Measurements from ENCODE around the gene KCNV2. TPM values are rescaled to one million over a fixed set of nuclear protein-coding genes. Genes with fewer than 3 reads are reported as not detected.

The KCNV2 gene
- total and polyA plus RNA-seq, 2 experiments from 2014 or later = 0.60 TPM; not detected in 1

DNA sequence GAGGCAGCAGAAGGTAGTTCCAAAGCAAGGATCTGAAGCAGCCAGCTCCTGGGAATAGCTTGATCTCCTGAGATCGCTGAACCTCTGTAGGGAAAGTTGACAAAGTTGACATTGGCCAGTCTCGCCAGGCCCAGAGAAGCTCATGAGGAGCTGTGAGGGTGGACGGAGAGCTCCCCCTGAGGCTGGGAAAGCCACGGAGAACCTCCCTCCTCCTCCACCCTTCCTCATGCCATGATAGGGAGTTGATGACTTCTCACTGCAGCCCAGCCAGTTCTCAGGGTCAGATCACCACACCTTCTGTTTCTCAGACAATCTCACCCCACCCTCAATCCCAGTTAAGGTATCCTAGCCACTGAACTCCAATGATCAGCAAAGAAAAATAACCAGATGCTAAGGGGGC is 30.4 kb upstream of the KCNV2 start:
- H4K20me1 ChIP-seq (replicated peaks; ENCODE audit: insufficient read depth) = no peaks in the 10 kb centered on the region; the same call in 1 of the 2 replicates
- peak overlapping the region; percentile 68 for H3K27ac Mint-ChIP-seq
- no peak overlapping the region for H3K4me3 Mint-ChIP-seq
- no peaks in the 10 kb centered on the region for H3K36me3 Mint-ChIP-seq (ENCODE audit: low read depth)
- H3K4me3 ChIP-seq = no peak overlapping the region
- H3K27ac ChIP-seq (ENCODE audit: low read depth) = no peak overlapping the region
- H3K27me3 Mint-ChIP-seq (ENCODE audit: insufficient read depth, low read depth, poor library complexity) = peaks cover 6% of the 10 kb centered on the region
- DNase-seq (ENCODE audit: low spot score) (peak; percentile 22), ATAC-seq (peak; percentile 56; the same call in 2 of the 3 replicates)
- H3K79me2 ChIP-seq (replicated peaks; ENCODE audit: insufficient read depth) = no peaks in the 10 kb centered on the region
- no peak overlapping the region for H2AFZ ChIP-seq
- peaks cover 6% of the 10 kb centered on the region; the same call in 1 of the 2 replicates for H3K9me2 ChIP-seq (ENCODE audit: insufficient read depth)
- no peaks in the 10 kb centered on the region for H3K27me3 ChIP-seq (ENCODE audit: insufficient read depth)
- no peaks in the 10 kb centered on the region for H3K36me3 ChIP-seq (ENCODE audit: insufficient read depth)
- TF ChIP-seq EZH2 (IDR thresholded peaks at IDR 0.05; ENCODE audit: low read depth, unreplicated experiment) (no peak), CTCF (conservative IDR thresholded peaks at IDR 0.05; ENCODE audit: low read depth in 2 of 2) (peak in 1 of 2 experiments; percentile 29; a peak in 2 of 4 replicates)
- H3K9me3 Mint-ChIP-seq = no peaks in the 10 kb centered on the region
- peaks cover 3% of the 10 kb centered on the region; the same call in 1 of the 2 replicates for H3K4me1 ChIP-seq (ENCODE audit: insufficient read depth)
- no peaks in the 10 kb centered on the region for H3F3A ChIP-seq (replicated peaks; ENCODE audit: low read depth)
- H3K4me2 ChIP-seq = no peak overlapping the region
- peaks cover 2% of the 10 kb centered on the region; the same call in 1 of the 3 replicates for H3K4me1 Mint-ChIP-seq

- H3K4me1 ChIP-seq (ENCODE audit: insufficient read depth) = peaks cover 3% of the 10 kb centered on the region; the same call in 1 of the 2 replicates
- no peaks in the 10 kb centered on the region for H3K36me3 ChIP-seq (ENCODE audit: insufficient read depth)
- H3K9me2 ChIP-seq (ENCODE audit: insufficient read depth) = no peaks in the 10 kb centered on the region
- TF ChIP-seq CREB1 (CRISPR knock-in tag; IDR thresholded peaks at IDR 0.05; ENCODE audit: low read depth) (no peak), ETS1 (IDR thresholded peaks at IDR 0.05) (no peak), CTCF (conservative IDR thresholded peaks at IDR 0.05; ENCODE audit: low read depth in 2 of 2) (no peak), STAT1 (IDR thresholded peaks at IDR 0.05; ENCODE audit: unreplicated experiment) (no peak), NANOG (IDR thresholded peaks at IDR 0.05; ENCODE audit: borderline replicate concordance) (no peak), JUNB (IDR thresholded peaks at IDR 0.05; ENCODE audit: unreplicated experiment) (no peak)
- TF ChIP-seq, protein P1, sequence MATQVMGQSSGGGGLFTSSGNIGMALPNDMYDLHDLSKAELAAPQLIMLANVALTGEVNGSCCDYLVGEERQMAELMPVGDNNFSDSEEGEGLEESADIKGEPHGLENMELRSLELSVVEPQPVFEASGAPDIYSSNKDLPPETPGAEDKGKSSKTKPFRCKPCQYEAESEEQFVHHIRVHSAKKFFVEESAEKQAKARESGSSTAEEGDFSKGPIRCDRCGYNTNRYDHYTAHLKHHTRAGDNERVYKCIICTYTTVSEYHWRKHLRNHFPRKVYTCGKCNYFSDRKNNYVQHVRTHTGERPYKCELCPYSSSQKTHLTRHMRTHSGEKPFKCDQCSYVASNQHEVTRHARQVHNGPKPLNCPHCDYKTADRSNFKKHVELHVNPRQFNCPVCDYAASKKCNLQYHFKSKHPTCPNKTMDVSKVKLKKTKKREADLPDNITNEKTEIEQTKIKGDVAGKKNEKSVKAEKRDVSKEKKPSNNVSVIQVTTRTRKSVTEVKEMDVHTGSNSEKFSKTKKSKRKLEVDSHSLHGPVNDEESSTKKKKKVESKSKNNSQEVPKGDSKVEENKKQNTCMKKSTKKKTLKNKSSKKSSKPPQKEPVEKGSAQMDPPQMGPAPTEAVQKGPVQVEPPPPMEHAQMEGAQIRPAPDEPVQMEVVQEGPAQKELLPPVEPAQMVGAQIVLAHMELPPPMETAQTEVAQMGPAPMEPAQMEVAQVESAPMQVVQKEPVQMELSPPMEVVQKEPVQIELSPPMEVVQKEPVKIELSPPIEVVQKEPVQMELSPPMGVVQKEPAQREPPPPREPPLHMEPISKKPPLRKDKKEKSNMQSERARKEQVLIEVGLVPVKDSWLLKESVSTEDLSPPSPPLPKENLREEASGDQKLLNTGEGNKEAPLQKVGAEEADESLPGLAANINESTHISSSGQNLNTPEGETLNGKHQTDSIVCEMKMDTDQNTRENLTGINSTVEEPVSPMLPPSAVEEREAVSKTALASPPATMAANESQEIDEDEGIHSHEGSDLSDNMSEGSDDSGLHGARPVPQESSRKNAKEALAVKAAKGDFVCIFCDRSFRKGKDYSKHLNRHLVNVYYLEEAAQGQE (IDR thresholded peaks at IDR 0.05; ENCODE audit: unreplicated experiment) = no peak
- H2AFZ ChIP-seq = no peak overlapping the region
- ATAC-seq (no peak), DNase-seq (ENCODE audit: low spot score) (no peak)
- Mint-ChIP-seq H3K36me3 (ENCODE audit: low read depth) (no peaks in the 10 kb centered on the region), H3K4me3 (no peak overlapping the region), H3K4me1 (peaks cover 2% of the 10 kb centered on the region; the same call in 1 of the 3 replicates), H3K27me3 (ENCODE audit: insufficient read depth, low read depth, poor library complexity) (peaks cover 6% of the 10 kb centered on the region), H3K9me3 (no peaks in the 10 kb centered on the region), H3K27ac (no peak overlapping the region)
- no peaks in the 10 kb centered on the region for H3F3A ChIP-seq (replicated peaks; ENCODE audit: low read depth)
- no peaks in the 10 kb centered on the region for H3K27me3 ChIP-seq (ENCODE audit: insufficient read depth)
- H4K20me1 ChIP-seq (replicated peaks; ENCODE audit: insufficient read depth) = no peaks in the 10 kb centered on the region; the same call in 1 of the 2 replicates
- H3K4me3 ChIP-seq = no peak overlapping the region
- no peak overlapping the region for H3K27ac ChIP-seq (ENCODE audit: low read depth)
- no peaks in the 10 kb centered on the region for H3K79me2 ChIP-seq (replicated peaks; ENCODE audit: insufficient read depth)
- no peak overlapping the region for H3K4me2 ChIP-seq
Measured at GRCh38 chr9:2688636-2689035, 28.7 kb upstream of the KCNV2 start.

Data from GM23338 (cell line).